Smooth muscle cell (in vitro differentiated cells): ENCODE data around the gene GFRA3. TPM values are rescaled to one million over a fixed set of nuclear protein-coding genes. Genes with fewer than 3 reads are reported as not detected.
"Not testable (repeated sequence)": the region's sequence is repeated elsewhere in the genome, so short reads cannot be mapped to it uniquely, and the experiment has no call there.

Experiments
- DNase-seq: peaks from one replicate; lab custom pipeline; 2025; ENCODE audit not compliant: unreplicated experiment; lab: John Stamatoyannopoulos, UW
- H2AFZ ChIP-seq: fragments of 200-600 bp; sonication (generic); 2 replicates; pipeline ENCODE4 v1.6.0; 2016; ENCODE audit warnings: antibody characterized with exemption, low read depth, mild to moderate bottlenecking
- H3F3A ChIP-seq: fragments of 200-600 bp; sonication (generic); 2 replicates; pipeline ENCODE4 v1.6.0; 2017; ENCODE audit warnings: antibody characterized with exemption, low read depth
- H3K27ac ChIP-seq: fragments of 200-600 bp; sonication (generic); 2 replicates; pipeline ENCODE4 v1.5.1; 2016; ENCODE audit warnings: low read depth, mild to moderate bottlenecking
- H3K27me3 ChIP-seq: fragments of 200-600 bp; sonication (generic); 2 replicates; pipeline ENCODE4 v1.6.1; 2016; ENCODE audit warnings: low read depth, mild to moderate bottlenecking
- H3K36me3 ChIP-seq: fragments of 200-600 bp; sonication (generic); 2 replicates; pipeline ENCODE4 v1.5.1; 2016; ENCODE audit warnings: low read depth
- H3K4me1 ChIP-seq: fragments of 200-600 bp; sonication (generic); 2 replicates; pipeline ENCODE4 v1.5.1; 2016; ENCODE audit warnings: low read depth
- H3K4me2 ChIP-seq: fragments of 200-600 bp; sonication (generic); 2 replicates; pipeline ENCODE4 v1.6.0; 2016; ENCODE audit warnings: mild to moderate bottlenecking
- H3K4me3 ChIP-seq: fragments of 200-600 bp; sonication (generic); 2 replicates; pipeline ENCODE4 v1.5.1; 2016; ENCODE audit warnings: mild to moderate bottlenecking
- H3K79me2 ChIP-seq: fragments of 200-600 bp; sonication (generic); 2 replicates; pipeline ENCODE4 v1.6.0; 2016; ENCODE audit warnings: low read depth, mild to moderate bottlenecking
- H3K9ac ChIP-seq: fragments of 200-600 bp; sonication (generic); 2 replicates; pipeline ENCODE4 v1.6.0; 2016; ENCODE audit warnings: low read depth
- H3K9me3 ChIP-seq: fragments of 200-600 bp; sonication (generic); replicated peaks from 2 replicates; pipeline ENCODE4 v1.5.1; 2016; ENCODE audit warnings: low read depth
- H4K20me1 ChIP-seq: fragments of 200-600 bp; sonication (generic); 2 replicates; pipeline ENCODE4 v1.6.0; 2016; ENCODE audit warnings: low read depth
- WGBS: methylation state at CpG from one replicate; pipeline ENCODE4 v1.1.7; 2016; ENCODE audit warnings: low lambda C conversion rate; 5-methylcytosine and 5-hydroxymethylcytosine counted together
- polyA plus RNA-seq: library from polyadenylated mRNA; unstranded; fragments of >200 nt; fragmentation: Nextera tagmentation; extraction: Ambion mirVana; gene quantifications from 2 replicates; pipeline ENCODE4 v1.2.1, GENCODE V29; 2016
- total RNA-seq: library from RNA; depleted of rRNA; stranded (reverse); fragments of >200 nt; gene quantifications from 2 replicates; pipeline ENCODE4 v1.2.3, GENCODE V29; 2014
- TF ChIP-seq, protein P1 (sequence below): fragments of 200-600 bp; sonication (generic); IDR thresholded peaks from 2 replicates; pipeline ENCODE4 v1.5.1; 2017; ENCODE audit warnings: borderline replicate concordance, mild to moderate bottlenecking, antibody characterized with exemption; ENCODE audit not compliant: insufficient read depth, poor library complexity, severe bottlenecking

The GFRA3 gene
- total and polyA plus RNA-seq, 2 experiments from 2014 or later = 2.7 TPM; not detected in 1

DNA sequence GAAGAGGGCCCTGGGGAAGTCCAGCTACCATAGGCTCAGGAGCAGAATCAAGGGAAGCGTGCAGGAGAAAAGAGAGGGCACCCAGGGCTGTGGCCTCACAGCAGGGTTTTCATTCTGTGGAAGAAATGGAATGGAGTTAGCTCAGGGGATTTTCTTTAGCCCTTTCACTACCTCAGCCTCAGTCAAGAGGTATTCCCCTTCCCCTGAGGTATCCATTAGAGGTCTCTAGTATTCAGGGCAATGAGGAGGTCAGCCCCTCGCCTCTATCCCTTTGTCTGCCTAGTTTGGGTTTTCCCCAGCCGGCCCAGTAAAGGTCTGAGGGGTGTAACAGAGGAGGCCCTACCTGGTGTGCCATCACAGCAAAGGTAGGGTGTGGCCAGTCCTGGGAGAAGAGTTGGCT is 21.5 kb downstream of the GFRA3 start:
- no peaks in the 10 kb centered on the region for H3K36me3 ChIP-seq
- TF ChIP-seq, protein P1, sequence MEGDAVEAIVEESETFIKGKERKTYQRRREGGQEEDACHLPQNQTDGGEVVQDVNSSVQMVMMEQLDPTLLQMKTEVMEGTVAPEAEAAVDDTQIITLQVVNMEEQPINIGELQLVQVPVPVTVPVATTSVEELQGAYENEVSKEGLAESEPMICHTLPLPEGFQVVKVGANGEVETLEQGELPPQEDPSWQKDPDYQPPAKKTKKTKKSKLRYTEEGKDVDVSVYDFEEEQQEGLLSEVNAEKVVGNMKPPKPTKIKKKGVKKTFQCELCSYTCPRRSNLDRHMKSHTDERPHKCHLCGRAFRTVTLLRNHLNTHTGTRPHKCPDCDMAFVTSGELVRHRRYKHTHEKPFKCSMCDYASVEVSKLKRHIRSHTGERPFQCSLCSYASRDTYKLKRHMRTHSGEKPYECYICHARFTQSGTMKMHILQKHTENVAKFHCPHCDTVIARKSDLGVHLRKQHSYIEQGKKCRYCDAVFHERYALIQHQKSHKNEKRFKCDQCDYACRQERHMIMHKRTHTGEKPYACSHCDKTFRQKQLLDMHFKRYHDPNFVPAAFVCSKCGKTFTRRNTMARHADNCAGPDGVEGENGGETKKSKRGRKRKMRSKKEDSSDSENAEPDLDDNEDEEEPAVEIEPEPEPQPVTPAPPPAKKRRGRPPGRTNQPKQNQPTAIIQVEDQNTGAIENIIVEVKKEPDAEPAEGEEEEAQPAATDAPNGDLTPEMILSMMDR = no peak
- 83% methylated on average over 3 of the region's 3 CpGs for WGBS
- H3K79me2 ChIP-seq = no peaks in the 10 kb centered on the region
- no peaks in the 10 kb centered on the region for H3K27me3 ChIP-seq
- no peak overlapping the region for H3K4me2 ChIP-seq
- H3K9me3 ChIP-seq = no peaks in the 10 kb centered on the region
- no peak for DNase-seq
- H4K20me1 ChIP-seq = no peaks in the 10 kb centered on the region
- no peak overlapping the region for H3K9ac ChIP-seq
- no peak overlapping the region for H3K27ac ChIP-seq
- H2AFZ ChIP-seq = no peak overlapping the region
- H3F3A ChIP-seq = no peaks in the 10 kb centered on the region
- H3K4me1 ChIP-seq = no peaks in the 10 kb centered on the region
- H3K4me3 ChIP-seq = no peak overlapping the region

DNA sequence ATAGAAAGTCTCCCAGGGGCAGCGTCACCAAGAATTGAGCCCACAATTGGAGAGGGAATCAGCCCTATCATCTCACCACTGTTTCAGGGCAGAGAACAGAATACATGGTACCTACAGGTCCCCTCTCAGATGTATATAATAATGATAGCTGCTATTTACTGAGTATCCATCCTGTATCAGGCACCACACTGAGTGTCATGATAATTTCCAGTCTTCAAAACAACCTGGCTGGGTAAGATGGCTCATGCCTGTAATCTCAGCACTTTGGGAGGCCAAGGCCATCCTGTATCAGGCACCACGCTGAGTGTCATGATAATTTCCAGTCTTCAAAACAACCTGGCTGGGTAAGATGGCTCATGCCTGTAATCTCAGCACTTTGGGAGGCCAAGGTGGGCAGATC is 26.6 kb downstream of the GFRA3 start:
- H3K4me3 ChIP-seq, H3F3A ChIP-seq, H3K4me2 ChIP-seq, H3K9ac ChIP-seq, H3K27ac ChIP-seq, H3K9me3 ChIP-seq, H2AFZ ChIP-seq, H4K20me1 ChIP-seq, H3K79me2 ChIP-seq, H3K27me3 ChIP-seq, DNase-seq, H3K36me3 ChIP-seq: not testable (repeated sequence)
- peaks cover 12% of the 10 kb centered on the region for H3K4me1 ChIP-seq
- 90% methylated on average over 2 of the region's 2 CpGs for WGBS

DNA sequence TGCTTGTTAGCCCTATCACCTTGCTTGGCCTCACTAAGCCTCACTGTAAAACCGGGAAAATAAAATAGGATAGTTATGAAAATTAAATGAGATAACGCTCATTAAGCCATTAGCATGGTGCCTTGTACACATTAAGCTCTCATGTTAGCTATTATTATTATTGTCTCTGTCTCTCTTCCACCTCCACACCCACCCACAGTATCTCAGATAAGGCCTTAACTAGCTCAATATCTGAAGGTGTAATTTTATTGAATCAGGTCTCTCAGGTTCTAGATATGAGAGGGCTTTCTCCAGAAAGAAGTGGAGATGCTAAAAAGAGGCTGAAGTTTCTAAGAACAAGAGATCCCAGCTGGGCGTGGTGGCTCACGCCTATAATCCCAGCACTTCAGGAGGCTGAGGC is 27.6 kb downstream of the GFRA3 start:
- TF ChIP-seq, protein P1 = no peak
- H3K36me3 ChIP-seq = no peaks in the 10 kb centered on the region
- no peaks in the 10 kb centered on the region for H3K9me3 ChIP-seq
- H4K20me1 ChIP-seq = no peaks in the 10 kb centered on the region
- H3K4me2 ChIP-seq = no peak overlapping the region
- H3K79me2 ChIP-seq = no peaks in the 10 kb centered on the region
- H3K9ac ChIP-seq = no peak overlapping the region
- no peak overlapping the region for H2AFZ ChIP-seq
- no peak overlapping the region for H3K4me3 ChIP-seq
- WGBS = 94% methylated on average over 4 of the region's 4 CpGs
- no peaks in the 10 kb centered on the region for H3F3A ChIP-seq
- peaks cover 18% of the 10 kb centered on the region for H3K4me1 ChIP-seq
- no peak overlapping the region for H3K27ac ChIP-seq
- H3K27me3 ChIP-seq = no peaks in the 10 kb centered on the region
- no peak for DNase-seq

DNA sequence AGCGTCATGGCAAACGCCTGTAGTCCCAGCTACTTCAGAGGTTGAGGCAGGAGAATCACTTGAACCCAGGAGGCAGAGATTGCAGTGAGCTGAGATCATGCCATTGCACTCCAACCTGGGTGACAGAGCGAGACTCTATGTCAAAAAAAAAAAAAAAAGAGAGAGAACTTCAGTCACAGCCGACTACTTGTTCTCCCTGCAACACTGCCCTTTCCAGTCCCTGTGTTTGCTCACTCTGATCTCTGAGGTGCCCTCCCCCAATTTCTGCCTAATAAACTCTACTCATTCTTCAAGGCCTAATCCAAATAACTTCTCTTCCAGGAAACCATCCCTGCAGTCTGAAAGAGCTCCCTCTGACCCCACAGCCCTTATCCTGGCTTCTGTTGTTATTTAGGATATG is 28.1 kb downstream of the GFRA3 start:
- 79% methylated on average over 4 of the region's 4 CpGs for WGBS
- H3K4me1 ChIP-seq = peaks cover 22% of the 10 kb centered on the region
- no peak overlapping the region for H3K4me3 ChIP-seq
- TF ChIP-seq, protein P1 = no peak
- H3K36me3 ChIP-seq = no peaks in the 10 kb centered on the region
- no peak overlapping the region for H3K4me2 ChIP-seq
- no peak for DNase-seq
- H3K79me2 ChIP-seq = no peaks in the 10 kb centered on the region
- no peaks in the 10 kb centered on the region for H3F3A ChIP-seq
- no peak overlapping the region for H2AFZ ChIP-seq
- no peaks in the 10 kb centered on the region for H3K9me3 ChIP-seq
- H4K20me1 ChIP-seq = no peaks in the 10 kb centered on the region
- no peak overlapping the region for H3K9ac ChIP-seq
- no peaks in the 10 kb centered on the region for H3K27me3 ChIP-seq
- H3K27ac ChIP-seq = no peak overlapping the region
